Activated T-cell treated with anti-CD3 and anti-CD28 coated beads, Interleukin-2, amount 50 U/mL, for 4 hours (primary cell): ENCODE data around the gene PRKG1. TPM values are rescaled to one million over a fixed set of nuclear protein-coding genes. Genes with fewer than 3 reads are reported as not detected.
"Not testable (repeated sequence)": the region's sequence is repeated elsewhere in the genome, so short reads cannot be mapped to it uniquely, and the experiment has no call there.

Experiments used
- ATAC-seq, 2 donors: fragments of 200-7000 bp; cut with Tn5 transposase; one replicate each; pipeline ENCODE4 v1.10.0; 2021
- DNase-seq: peaks from one replicate; pipeline ENCODE4 v3.0.0-alpha.2; 2020
- H3K27me3 Mint-ChIP-seq: one replicate; pipeline ENCODE4 v1.8.0; 2021; ENCODE audit warnings: low read depth, mixed read lengths
- H3K36me3 Mint-ChIP-seq: one replicate; pipeline ENCODE4 v1.8.0; 2022; ENCODE audit warnings: mixed read lengths; ENCODE audit not compliant: insufficient read depth
- H3K4me1 Mint-ChIP-seq: one replicate; pipeline ENCODE4 v1.8.0; 2021; ENCODE audit warnings: low read depth, mixed read lengths
- H3K4me3 Mint-ChIP-seq: one replicate; pipeline ENCODE4 v1.8.0; 2021; ENCODE audit warnings: mild to moderate bottlenecking, moderate library complexity, mixed read lengths
- H3K9me3 Mint-ChIP-seq: one replicate; pipeline ENCODE4 v1.8.0; 2021; ENCODE audit warnings: mixed read lengths
- total RNA-seq, 3 donors: library from RNA; stranded (reverse); gene quantifications; one replicate each; pipeline ENCODE4 v1.2.1, GENCODE V29; 2021

PRKG1 gene
- total RNA-seq, 3 donors from 2014 or later: 0.08 TPM; not detected in 2

DNA sequence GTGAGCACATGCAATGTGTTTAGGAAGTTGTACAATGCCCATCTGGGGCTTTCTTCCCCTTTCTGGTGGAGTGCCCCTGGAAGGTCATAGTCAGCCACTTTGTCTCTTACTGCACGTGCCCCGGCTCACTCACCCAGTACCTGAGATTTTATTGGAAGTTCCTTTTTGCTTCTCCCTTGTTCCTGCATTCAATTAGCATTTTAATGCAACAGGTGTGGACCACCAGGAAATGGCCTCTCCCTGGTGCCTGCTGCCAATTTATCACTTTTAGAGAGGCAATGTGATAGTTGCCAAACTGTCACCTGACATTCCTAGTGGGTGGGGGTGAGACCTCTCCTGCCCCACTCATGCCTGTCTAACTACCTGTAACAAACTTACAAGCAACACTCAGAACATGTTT is 946.4 kb downstream of the PRKG1 start:
- Mint-ChIP-seq H3K4me3 (no peak overlapping the region), H3K4me1 (no peaks in the 10 kb centered on the region), H3K27me3 (no peaks in the 10 kb centered on the region), H3K36me3 (no peaks in the 10 kb centered on the region), H3K9me3 (no peaks in the 10 kb centered on the region)
- ATAC-seq: no peak
- DNase-seq: no peak

DNA sequence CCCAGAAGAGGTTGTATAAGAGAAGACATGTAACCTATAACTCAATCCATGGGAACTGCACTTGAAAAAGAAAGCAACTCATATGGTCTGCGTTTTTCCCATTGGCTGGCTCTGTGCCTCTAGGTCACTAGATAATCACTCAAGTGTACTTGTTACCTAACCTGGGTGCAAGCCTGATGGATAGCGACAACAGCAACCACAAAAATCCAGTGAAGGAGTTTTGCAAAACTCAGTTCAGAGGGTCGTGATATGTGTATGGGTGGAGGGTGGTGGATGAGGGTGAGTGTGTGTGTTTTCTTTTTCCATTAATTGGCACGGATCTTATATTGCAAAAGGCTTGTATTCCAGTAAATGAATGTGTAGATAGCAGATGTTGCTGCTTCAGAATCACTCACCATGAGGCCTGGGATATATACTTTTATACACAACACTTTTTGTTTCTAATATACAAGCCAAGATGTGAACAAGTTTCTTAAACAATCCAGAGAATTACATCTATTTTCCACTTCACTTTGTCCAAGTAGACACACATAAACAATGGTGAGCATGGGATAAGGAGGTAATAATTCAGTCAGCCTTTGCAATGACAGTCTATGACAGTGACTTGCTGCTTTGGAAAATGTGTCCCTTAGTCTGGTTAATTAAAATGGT is 952.9 kb downstream of the PRKG1 start:
- Mint-ChIP-seq H3K4me3 (no peak overlapping the region), H3K27me3 (no peaks in the 10 kb centered on the region), H3K4me1 (no peaks in the 10 kb centered on the region), H3K9me3 (no peaks in the 10 kb centered on the region), H3K36me3 (no peaks in the 10 kb centered on the region)
- DNase-seq: no peak
- ATAC-seq: no peak

DNA sequence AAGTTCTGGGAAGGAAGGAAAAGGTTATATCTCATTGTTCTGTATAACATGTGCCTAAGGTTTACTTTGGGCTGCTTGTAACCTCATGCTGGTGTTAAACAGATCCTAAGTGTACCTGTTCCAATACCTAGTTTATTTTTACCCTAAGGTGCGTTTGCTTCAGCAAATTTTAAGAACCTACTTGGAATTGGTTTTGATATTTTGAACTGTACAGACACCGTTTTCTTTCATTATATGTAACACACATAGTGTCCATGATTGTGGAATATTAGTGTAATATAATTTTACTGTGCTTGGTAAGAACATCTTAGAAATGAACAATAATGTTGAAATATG is 954.2 kb downstream of the PRKG1 start:
- no peak for DNase-seq
- ATAC-seq: no peak
- Mint-ChIP-seq H3K27me3 (no peaks in the 10 kb centered on the region), H3K9me3 (no peaks in the 10 kb centered on the region), H3K4me3 (no peak overlapping the region), H3K36me3 (no peaks in the 10 kb centered on the region), H3K4me1 (no peaks in the 10 kb centered on the region)

DNA sequence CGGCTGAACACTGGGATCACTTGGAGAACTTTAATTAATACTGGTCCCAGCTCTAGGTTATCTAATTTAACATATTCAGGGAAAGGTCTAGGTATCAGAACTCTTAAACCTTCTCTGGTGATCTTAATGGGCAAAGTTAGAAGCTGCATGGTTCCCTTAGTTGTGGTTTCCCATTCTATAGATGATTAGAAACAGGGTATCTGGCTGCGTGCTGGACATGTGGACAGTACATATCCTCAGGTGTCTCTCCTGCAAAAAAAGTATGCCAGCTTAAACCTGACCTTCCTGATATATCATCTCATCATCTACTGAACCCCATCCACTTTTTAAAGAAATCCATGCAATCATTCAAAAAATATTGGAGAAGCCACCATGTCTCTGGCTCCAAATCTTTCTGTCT is 955.3 kb downstream of the PRKG1 start:
- no peaks in the 10 kb centered on the region for H3K9me3 Mint-ChIP-seq
- ATAC-seq (no peak), DNase-seq (no peak)
- H3K27me3 Mint-ChIP-seq: no peaks in the 10 kb centered on the region
- H3K36me3 Mint-ChIP-seq: no peaks in the 10 kb centered on the region
- no peak overlapping the region for H3K4me3 Mint-ChIP-seq
- no peaks in the 10 kb centered on the region for H3K4me1 Mint-ChIP-seq

DNA sequence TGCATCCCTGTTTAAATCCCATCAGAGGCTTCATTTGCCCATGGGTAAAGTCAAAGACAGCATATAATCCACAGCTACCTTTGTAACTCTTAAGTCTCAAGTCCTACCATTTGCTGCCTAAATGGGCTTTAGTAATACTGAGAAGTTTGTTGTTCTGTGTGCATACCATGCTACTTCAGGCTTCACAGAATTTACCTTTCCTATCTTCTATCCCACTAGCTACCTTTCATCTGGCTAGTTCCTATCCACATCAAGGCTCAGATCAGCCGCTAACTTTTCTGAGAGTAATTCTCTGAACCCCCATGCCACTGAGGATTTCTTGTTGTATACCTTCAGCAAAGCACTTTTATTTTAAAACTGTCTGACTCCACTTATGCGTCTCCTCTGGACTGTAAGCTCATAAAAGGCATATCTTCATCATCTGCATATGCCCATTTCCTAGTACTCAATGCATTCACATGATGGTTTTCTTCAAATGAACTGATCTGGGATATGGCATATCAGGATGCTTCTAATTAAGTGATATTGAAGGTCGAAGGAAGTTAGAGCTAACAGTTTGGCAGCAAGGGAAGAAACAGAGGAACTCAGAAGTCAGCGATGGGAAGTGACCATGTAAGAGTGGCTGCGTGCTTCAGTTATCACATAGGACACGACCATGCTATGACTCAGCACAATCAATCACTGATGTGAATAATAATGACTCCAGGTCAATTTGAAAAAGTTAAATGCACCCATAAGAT is 955.9 kb downstream of the PRKG1 start:
- Mint-ChIP-seq H3K4me3 (no peak overlapping the region), H3K36me3 (no peaks in the 10 kb centered on the region), H3K27me3 (no peaks in the 10 kb centered on the region), H3K4me1 (no peaks in the 10 kb centered on the region), H3K9me3 (no peaks in the 10 kb centered on the region)
- DNase-seq (no peak), ATAC-seq (no peak)

DNA sequence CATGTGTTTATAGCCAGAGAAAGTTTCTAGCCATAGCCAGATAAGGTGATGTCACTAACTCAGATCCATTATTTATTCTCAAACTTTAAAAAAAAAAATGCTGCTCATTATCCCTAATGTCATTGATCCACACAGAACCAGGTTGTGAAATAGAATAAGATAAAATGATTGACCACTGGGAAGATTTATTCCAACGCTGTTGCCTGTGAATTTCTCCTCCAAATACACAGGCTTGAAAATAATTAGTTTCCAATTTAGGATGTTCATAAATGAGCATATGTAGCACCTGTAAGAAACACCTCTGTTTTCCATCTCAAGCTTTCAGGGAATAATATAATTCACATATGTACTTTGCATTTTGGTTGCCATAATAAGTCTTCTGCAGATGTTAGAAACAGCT is 956.7 kb downstream of the PRKG1 start:
- Mint-ChIP-seq H3K4me1 (no peaks in the 10 kb centered on the region), H3K27me3 (no peaks in the 10 kb centered on the region), H3K9me3 (no peaks in the 10 kb centered on the region), H3K36me3 (no peaks in the 10 kb centered on the region), H3K4me3 (no peak overlapping the region)
- ATAC-seq (no peak), DNase-seq (no peak)

DNA sequence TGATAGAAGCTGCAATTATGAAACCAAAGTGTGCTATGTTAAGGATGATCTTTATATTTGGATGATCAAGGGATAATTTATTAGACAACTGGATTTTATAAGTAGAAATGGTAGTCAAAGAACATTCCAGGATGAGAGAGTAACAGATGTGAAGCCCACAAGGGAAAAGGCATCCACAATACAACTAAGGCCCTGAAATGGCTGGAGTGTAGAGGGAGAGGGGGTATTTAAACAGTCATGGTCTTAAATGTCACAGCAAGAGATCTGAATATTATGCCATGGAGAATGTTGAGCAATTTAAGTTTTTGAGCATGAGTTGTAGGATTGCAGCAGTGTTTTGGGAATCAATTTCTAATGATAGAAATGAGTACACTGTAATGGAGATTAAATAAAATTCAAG is 957.5 kb downstream of the PRKG1 start:
- no peaks in the 10 kb centered on the region for H3K36me3 Mint-ChIP-seq
- ATAC-seq (no peak), DNase-seq (no peak)
- no peaks in the 10 kb centered on the region for H3K27me3 Mint-ChIP-seq
- H3K4me3 Mint-ChIP-seq: no peak overlapping the region
- no peaks in the 10 kb centered on the region for H3K9me3 Mint-ChIP-seq
- no peaks in the 10 kb centered on the region for H3K4me1 Mint-ChIP-seq

DNA sequence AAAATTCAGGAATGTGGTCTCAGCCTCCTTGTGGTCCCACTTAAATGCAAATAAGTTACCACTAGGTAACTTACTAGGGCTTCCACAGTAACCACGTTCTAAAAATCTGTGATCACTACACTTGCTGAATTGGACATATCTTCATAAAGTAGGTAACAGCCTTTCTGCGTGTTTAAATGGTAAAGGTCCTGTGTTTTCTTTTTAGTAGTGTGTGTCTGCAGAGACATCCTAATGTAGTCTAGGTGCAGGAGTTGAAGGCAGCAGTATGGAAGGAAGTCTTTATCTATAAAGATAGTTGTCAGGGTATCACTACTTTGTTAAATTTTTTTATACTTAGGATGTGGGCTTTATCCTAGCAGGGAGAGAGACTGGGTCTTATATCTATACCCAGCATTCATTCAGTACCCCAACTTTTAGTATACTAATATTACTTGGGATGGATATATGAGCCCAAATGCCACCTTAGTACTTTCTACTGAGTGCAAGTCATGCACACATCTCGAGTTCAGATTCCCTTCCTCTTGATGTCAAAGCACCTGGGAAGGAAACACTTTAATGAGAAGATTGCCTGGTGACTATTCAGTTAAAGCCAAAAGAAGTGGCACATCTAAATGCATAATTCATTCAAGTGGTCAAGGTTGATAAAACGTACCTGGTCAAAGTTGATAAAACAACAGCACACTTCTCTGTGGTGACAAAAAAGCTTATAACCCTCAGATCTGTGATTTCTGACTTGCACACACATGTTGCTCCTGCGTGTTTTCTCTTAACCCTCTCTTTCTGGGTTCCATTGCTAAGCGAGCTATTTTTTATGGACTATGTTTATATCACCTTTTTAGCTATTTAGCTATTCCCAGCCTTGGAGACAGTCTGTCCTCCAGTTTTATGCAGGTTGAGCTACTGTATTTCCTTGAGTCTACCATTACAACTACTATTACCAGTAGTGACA is 958.7 kb downstream of the PRKG1 start:
- DNase-seq: no peak
- Mint-ChIP-seq H3K27me3 (no peaks in the 10 kb centered on the region), H3K4me1 (no peaks in the 10 kb centered on the region), H3K36me3 (no peaks in the 10 kb centered on the region), H3K9me3 (no peaks in the 10 kb centered on the region), H3K4me3 (no peak overlapping the region)
- no peak for ATAC-seq

DNA sequence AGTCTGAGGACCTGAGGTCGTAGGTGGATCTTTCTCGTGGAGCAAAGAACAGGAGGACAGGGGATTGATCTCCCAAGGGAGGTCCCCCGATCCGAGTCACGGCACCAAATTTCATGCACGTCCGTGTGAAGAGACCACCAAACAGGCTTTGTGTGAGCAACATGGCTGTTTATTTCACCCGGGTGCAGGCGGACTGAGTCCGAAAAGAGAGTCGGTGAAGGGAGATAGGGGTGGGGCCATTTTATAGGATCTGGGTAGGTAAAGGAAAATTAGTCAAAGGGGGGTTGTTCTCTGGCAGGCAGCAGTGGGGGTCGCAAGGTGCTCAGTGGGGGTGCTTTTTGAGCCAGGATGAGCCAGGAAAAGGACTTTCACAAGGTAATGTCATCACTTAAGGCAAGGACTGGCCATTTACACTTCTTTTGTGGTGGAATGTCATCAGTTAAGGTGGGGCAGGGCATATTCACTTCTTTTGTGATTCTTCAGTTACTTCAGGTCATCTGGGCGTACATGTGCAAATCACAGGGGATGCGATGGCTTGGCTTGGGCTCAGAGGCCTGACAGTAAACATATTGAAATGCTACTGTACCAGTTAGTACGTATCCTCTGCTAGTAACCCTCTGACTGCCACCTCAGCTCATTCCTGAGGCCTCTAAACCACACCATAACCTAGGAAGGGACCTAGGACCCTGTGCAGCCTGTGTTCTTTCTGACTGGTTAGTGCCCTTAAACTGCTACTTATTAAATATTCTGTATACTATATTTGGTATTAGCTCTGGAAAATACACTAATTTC is 964.9 kb downstream of the PRKG1 start:
- not testable (repeated sequence) for ATAC-seq, DNase-seq, H3K9me3 Mint-ChIP-seq, H3K27me3 Mint-ChIP-seq, H3K4me3 Mint-ChIP-seq, H3K4me1 Mint-ChIP-seq, H3K36me3 Mint-ChIP-seq

DNA sequence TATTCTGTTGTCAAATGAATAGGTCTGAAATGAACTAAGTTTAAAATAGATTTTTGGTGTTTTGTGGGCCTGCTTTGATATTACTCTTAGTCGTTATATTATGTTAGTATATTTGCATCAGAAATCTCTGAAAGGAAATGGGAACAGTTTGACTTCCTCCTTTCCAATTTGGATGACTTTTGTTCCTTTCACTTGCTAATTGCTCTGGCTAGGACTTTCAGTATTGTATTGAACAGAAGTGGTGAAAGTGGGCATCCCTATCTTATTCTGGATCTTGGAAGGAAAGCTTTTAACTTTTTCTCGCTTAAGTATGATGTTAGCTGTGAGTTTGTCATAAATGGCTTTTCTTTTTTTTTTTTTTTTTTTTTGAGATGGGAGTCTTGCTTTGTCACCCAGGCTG is 966.2 kb downstream of the PRKG1 start:
- ATAC-seq (no peak), DNase-seq (no peak)
- Mint-ChIP-seq H3K9me3 (no peaks in the 10 kb centered on the region), H3K27me3 (peaks cover 1% of the 10 kb centered on the region), H3K4me1 (no peaks in the 10 kb centered on the region), H3K4me3 (no peak overlapping the region), H3K36me3 (no peaks in the 10 kb centered on the region)

DNA sequence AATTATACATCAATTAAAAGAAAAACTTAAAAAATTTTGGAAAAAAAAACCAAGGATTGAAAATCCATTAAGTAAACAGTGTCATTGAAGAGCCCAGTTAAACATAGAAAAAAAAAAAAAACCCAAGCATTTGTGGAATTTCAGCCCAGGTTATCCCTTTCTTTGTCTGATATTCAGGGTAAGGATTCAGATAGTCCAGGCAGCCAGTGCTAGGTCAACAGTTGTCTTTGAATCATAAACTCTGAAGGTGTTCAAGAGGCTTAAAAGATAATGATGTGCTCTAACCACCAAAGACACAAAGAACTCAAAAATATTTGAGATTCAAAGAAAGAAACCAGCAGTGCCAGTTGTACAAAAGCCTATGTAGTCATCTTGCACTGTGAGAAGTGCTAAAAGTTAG is 969.5 kb downstream of the PRKG1 start:
- Mint-ChIP-seq H3K4me1 (no peaks in the 10 kb centered on the region), H3K9me3 (no peaks in the 10 kb centered on the region), H3K4me3 (no peak overlapping the region), H3K27me3 (peaks cover 1% of the 10 kb centered on the region), H3K36me3 (no peaks in the 10 kb centered on the region)
- ATAC-seq (no peak), DNase-seq (no peak)

DNA sequence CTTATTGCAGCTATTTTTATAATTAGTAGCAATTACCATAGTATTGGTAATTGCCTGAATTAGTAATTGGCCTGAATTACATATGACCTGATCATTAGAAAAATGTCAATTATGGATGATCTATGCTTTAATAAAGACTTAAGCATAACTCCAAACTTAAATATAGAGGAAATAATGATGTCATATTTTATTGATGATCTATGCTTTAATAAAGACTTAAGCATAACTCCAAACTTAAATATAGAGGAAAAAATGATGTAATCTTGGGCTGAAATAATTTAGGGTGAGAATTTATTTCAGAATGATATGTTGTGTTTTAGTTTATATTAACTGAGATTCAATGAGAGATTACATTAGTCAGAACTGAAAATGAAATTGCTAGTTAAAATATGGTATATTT is 973.8 kb downstream of the PRKG1 start:
- no peak overlapping the region for H3K4me3 Mint-ChIP-seq
- no peaks in the 10 kb centered on the region for H3K36me3 Mint-ChIP-seq
- DNase-seq (no peak), ATAC-seq (no peak)
- no peaks in the 10 kb centered on the region for H3K4me1 Mint-ChIP-seq
- no peaks in the 10 kb centered on the region for H3K27me3 Mint-ChIP-seq
- H3K9me3 Mint-ChIP-seq: no peaks in the 10 kb centered on the region

DNA sequence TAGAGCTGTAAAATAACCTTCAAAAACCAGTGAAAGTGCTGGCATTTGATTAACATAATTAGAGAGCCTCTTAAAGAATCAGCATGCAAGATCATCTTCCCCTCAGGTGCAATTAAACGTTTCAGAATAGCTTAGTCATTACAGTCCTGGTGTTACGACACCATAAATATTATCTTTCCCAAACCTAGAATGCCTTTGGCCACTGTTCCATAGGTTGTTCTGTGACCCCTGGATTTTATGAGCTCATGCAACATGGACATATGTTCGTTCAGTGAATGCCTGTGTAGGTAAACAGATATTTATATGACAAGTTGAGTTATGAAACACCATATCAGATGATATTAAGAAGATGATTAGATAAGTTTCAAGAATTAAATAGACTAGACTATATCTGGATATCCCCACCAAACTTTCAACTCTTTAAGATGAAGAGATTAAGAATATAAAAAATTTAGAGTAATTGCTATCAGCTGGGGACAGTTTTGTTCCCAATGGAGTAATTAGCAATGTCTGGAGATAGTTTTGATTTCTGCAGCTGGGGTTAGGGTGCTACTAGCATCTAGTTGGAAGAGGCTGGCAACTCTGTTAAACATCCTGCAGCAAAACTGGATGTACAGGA is 976.3 kb downstream of the PRKG1 start:
- no peaks in the 10 kb centered on the region for H3K36me3 Mint-ChIP-seq
- no peak for ATAC-seq
- DNase-seq: no peak
- H3K4me1 Mint-ChIP-seq: no peaks in the 10 kb centered on the region
- no peaks in the 10 kb centered on the region for H3K27me3 Mint-ChIP-seq
- no peaks in the 10 kb centered on the region for H3K9me3 Mint-ChIP-seq
- H3K4me3 Mint-ChIP-seq: no peak overlapping the region

DNA sequence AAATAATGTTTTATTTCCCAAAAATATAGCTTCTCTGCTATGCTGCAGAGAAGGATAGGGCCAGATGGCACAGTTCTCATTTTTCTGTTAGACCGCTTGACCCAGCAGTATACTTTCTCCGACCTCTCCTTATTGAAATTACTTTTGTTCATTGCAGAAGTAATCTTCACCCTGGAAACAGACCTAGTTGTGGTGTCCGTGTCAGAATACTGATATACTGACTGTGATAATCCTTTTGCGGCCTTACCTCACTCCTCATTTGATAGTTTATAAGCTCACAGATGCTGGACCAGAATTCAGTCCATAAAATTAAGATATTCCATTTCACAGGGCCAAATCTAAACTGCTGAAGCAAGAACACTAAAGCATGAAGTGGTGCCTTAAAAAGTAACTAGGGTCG is 979.2 kb downstream of the PRKG1 start:
- ATAC-seq: no peak
- no peak for DNase-seq
- Mint-ChIP-seq H3K36me3 (no peaks in the 10 kb centered on the region), H3K4me1 (no peaks in the 10 kb centered on the region), H3K4me3 (no peak overlapping the region), H3K9me3 (no peaks in the 10 kb centered on the region), H3K27me3 (no peaks in the 10 kb centered on the region)
